ENCODE results near the gene PIM3. TPM values are rescaled to one million over a fixed set of nuclear protein-coding genes. Genes with fewer than 3 reads are reported as not detected.

Gene PIM3
- total RNA-seq, 1 donor = 172 TPM

- Histone ChIP-seq H3K4me3 (ENCODE audit: low read length) (no peak overlapping the region), H3K9me3 (ENCODE audit: low read depth, low read length) (no peaks in the 10 kb centered on the region), H3K4me1 (ENCODE audit: insufficient read depth, low read length) (peaks cover 24% of the 10 kb centered on the region), H3K27me3 (ENCODE audit: insufficient read depth, low read length) (no peaks in the 10 kb centered on the region)
Observed at GRCh38 chr22:49946612-49947295, 13.8 kb upstream of the PIM3 start.

DNA sequence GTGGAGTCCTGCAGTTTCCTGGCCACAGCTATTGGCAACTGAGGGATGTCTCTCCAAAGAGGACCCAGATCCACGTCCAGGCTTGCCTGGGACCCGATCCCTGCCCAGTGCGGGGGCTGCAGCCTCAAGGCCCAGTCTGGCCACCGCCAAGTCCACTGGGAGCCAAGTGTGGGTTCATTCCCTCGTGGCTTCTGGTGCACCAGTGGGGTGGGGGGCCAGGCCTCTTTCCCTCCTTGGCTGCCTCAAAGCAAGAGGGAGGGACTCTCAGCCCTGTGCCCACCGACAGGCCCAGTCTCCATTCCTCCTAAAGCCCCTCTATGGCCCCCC, 13.3 kb upstream of the PIM3 start:
- no peaks in the 10 kb centered on the region for H3K9me3 ChIP-seq (ENCODE audit: low read depth, low read length)
- peaks cover 24% of the 10 kb centered on the region for H3K4me1 ChIP-seq (ENCODE audit: insufficient read depth, low read length)
- no peaks in the 10 kb centered on the region for H3K27me3 ChIP-seq (ENCODE audit: insufficient read depth, low read length)
- H3K4me3 ChIP-seq (ENCODE audit: low read length) = no peak overlapping the region

DNA sequence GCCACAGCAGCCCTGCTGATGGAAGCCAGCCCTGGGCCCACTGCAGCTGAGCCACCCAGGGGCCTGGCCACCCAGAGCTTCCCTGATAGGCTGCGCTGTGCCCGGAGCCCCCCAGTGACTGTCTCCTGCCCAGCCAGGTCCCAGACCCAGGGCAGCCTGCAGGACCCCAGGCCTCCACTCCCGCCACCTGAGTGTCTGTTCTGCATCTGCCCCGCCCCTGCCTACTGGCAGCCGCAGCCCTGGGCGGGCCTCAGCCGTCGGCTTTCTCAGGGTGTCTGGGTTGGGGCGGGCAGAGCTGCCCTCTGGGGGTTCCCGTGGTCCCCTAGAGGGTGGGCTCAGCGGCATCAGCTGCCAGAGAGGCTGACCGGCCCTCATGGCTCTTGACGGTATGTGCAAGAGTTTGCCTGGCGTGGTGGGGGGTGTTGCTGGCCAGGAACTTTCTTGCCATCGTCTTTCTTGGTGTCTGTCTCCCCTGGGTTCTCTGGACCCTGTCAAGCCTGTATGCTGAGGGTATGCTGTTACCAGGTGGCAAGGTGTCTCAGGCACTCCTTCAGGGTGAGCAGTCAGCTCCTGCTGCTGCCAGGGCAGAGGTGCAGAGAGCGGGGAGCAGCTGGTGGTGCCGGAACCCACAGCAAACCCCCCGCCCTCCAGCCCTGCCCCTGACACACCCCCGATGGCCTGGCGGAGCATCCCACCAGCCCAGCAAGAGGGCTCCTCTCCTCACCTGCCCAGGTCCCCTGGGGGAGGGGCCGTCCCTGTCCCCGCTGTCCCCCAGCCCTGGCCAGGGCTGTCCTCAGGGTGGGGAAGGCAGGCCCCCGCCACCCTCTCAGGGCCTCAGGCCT, 12.2 kb upstream of the PIM3 start:
- H3K4me3 ChIP-seq (ENCODE audit: low read length) = no peak overlapping the region
- no peaks in the 10 kb centered on the region for H3K9me3 ChIP-seq (ENCODE audit: low read depth, low read length)
- peaks cover 34% of the 10 kb centered on the region for H3K4me1 ChIP-seq (ENCODE audit: insufficient read depth, low read length)
- H3K27me3 ChIP-seq (ENCODE audit: insufficient read depth, low read length) = no peaks in the 10 kb centered on the region

GRCh38 chr22:49948958-49949913, 11.3 kb upstream of the PIM3 start:
- peaks cover 43% of the 10 kb centered on the region for H3K4me1 ChIP-seq (ENCODE audit: insufficient read depth, low read length)
- H3K4me3 ChIP-seq (ENCODE audit: low read length) = no peak overlapping the region
- H3K9me3 ChIP-seq (ENCODE audit: low read depth, low read length) = no peaks in the 10 kb centered on the region
- no peaks in the 10 kb centered on the region for H3K27me3 ChIP-seq (ENCODE audit: insufficient read depth, low read length)

GRCh38 chr22:49949914-49950292, 10.7 kb upstream of the PIM3 start:
- Histone ChIP-seq H3K27me3 (ENCODE audit: insufficient read depth, low read length) (no peaks in the 10 kb centered on the region), H3K4me3 (ENCODE audit: low read length) (no peak overlapping the region), H3K4me1 (ENCODE audit: insufficient read depth, low read length) (peaks cover 43% of the 10 kb centered on the region), H3K9me3 (ENCODE audit: low read depth, low read length) (no peaks in the 10 kb centered on the region)

DNA sequence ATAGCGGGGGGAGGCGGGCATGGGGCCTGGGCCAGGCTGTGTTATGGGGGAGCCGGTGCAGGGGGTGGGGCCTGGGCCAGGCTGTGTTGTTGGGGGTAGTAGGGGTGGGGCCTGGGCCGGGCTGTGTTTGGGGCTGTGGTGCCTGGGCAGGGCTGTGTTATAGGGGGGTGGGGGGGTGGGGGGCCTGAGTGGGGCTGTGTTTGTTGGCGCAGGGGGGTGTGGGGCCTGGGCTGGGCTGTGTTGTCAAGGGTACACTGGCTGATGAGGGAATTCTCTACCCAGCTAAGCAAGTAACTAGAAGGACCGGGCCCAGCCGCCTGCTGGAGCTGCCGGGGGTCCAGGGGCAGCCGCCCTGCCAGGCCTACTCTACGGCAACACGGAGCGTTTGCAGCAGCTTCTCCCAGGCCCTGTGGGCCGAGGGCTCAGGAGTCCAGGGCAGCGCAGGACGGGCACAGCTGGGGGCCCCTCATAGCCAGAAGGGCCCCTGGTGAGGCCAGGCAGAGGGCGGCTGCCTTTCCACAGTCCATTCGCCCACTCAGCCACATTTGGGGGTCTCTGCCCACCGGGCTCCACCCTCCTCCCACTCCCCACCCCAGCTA, 10.1 kb upstream of the PIM3 start:
- Histone ChIP-seq H3K9me3 (ENCODE audit: low read depth, low read length) (no peaks in the 10 kb centered on the region), H3K4me1 (ENCODE audit: insufficient read depth, low read length) (peaks cover 42% of the 10 kb centered on the region)

GRCh38 chr22:49951000-49951677, 9.4 kb upstream of the PIM3 start:
- no peaks in the 10 kb centered on the region for H3K27me3 ChIP-seq (ENCODE audit: insufficient read depth, low read length)
- peaks cover 35% of the 10 kb centered on the region for H3K4me1 ChIP-seq (ENCODE audit: insufficient read depth, low read length)
- no peaks in the 10 kb centered on the region for H3K9me3 ChIP-seq (ENCODE audit: low read depth, low read length)
- no peak overlapping the region for H3K4me3 ChIP-seq (ENCODE audit: low read length)

More for the DNA sequence above, 10.1 kb upstream of the PIM3 start:
- no peaks in the 10 kb centered on the region for H3K27me3 ChIP-seq (ENCODE audit: insufficient read depth, low read length)
- no peak overlapping the region for H3K4me3 ChIP-seq (ENCODE audit: low read length)

GRCh38 chr22:49951678-49951985, 8.9 kb upstream of the PIM3 start:
- peaks cover 31% of the 10 kb centered on the region for H3K4me1 ChIP-seq (ENCODE audit: insufficient read depth, low read length)
- H3K4me3 ChIP-seq (ENCODE audit: low read length) = no peak overlapping the region
- no peaks in the 10 kb centered on the region for H3K9me3 ChIP-seq (ENCODE audit: low read depth, low read length)
- no peaks in the 10 kb centered on the region for H3K27me3 ChIP-seq (ENCODE audit: insufficient read depth, low read length)

- H3K4me3 ChIP-seq (ENCODE audit: low read length) = no peak overlapping the region
- H3K4me1 ChIP-seq (ENCODE audit: insufficient read depth, low read length) = peaks cover 30% of the 10 kb centered on the region
- H3K9me3 ChIP-seq (ENCODE audit: low read depth, low read length) = no peaks in the 10 kb centered on the region
- H3K27me3 ChIP-seq (ENCODE audit: insufficient read depth, low read length) = no peaks in the 10 kb centered on the region
Observed at GRCh38 chr22:49951986-49952896, 8.3 kb upstream of the PIM3 start.

GRCh38 chr22:49953027-49953679, 7.4 kb upstream of the PIM3 start:
- Histone ChIP-seq H3K4me1 (ENCODE audit: insufficient read depth, low read length) (peaks cover 30% of the 10 kb centered on the region), H3K27me3 (ENCODE audit: insufficient read depth, low read length) (no peaks in the 10 kb centered on the region), H3K4me3 (ENCODE audit: low read length) (no peak overlapping the region), H3K9me3 (ENCODE audit: low read depth, low read length) (no peaks in the 10 kb centered on the region)

DNA sequence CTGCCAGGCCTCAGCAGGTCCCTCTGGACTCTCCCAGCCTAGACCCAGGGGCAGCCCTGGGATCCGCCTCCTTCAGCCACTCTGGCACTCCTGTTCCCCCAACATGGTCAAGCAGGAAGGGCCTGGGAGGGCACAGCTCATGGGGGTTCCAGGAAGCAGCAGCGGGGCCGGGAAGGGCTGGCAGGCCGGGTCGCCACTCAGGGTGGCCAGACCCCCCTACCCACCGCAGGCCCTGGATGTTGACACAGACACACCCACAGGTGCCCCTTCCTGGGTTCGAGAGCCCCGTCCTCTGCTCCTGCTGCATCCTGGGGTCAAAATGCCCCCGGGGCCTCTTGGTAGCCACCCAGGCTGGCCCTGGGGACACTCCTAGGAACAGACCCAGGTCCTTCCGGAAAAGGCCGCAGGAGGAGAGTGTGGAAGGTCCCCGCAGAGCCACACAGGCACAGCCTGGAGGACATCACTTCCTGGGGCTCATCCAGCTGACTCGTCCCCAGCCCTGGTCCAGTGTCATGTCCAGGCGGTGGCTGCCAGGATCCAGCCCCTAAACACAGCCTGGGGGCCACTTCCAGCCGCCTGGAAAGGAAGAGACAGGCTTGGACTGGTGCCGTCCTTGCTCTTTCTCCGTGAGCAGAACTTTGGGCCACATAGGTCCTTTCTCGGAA, 6.8 kb upstream of the PIM3 start:
- H3K4me3 ChIP-seq (ENCODE audit: low read length) = no peak overlapping the region

GRCh38 chr22:49954354-49954753, 6.2 kb upstream of the PIM3 start:
- Histone ChIP-seq H3K4me3 (ENCODE audit: low read length) (no peak overlapping the region), H3K9me3 (ENCODE audit: low read depth, low read length) (no peaks in the 10 kb centered on the region), H3K27me3 (ENCODE audit: insufficient read depth, low read length) (no peaks in the 10 kb centered on the region), H3K4me1 (ENCODE audit: insufficient read depth, low read length) (peaks cover 33% of the 10 kb centered on the region)

More for the DNA sequence above, 6.8 kb upstream of the PIM3 start:
- Histone ChIP-seq H3K27me3 (ENCODE audit: insufficient read depth, low read length) (no peaks in the 10 kb centered on the region), H3K9me3 (ENCODE audit: low read depth, low read length) (no peaks in the 10 kb centered on the region), H3K4me1 (ENCODE audit: insufficient read depth, low read length) (peaks cover 30% of the 10 kb centered on the region)

Data from mononuclear cell (primary cell).